HCT116 (cell line): ENCODE data around the gene SRD5A3.

Experiments
- CEBPB ChIP-seq: IDR thresholded peaks from 2 replicates; pipeline ENCODE4 v1.6.1; 2012; ENCODE audit warnings: low read depth
- CTCF ChIP-seq, 3 experiments: fragments of 200-600 bp in 1 of 3; sonication (generic) in 1 of 3; IDR thresholded peaks in 2 of 3; conservative IDR thresholded peaks in 1 of 3; 2 replicates each; pipeline ENCODE4 v1.5.1; 2012 to 2017; ENCODE audit warnings: low read depth in 2 of 3, low read length in 2 of 3, antibody characterized with exemption in 1 of 3, borderline replicate concordance in 1 of 3, control low read depth in 1 of 3, mild to moderate bottlenecking in 1 of 3, mixed read lengths in 1 of 3, mixed run types in 1 of 3, moderate library complexity in 1 of 3; ENCODE audit not compliant: insufficient read depth in 1 of 3

- TF ChIP-seq CEBPB = no peak
- TF ChIP-seq CTCF (IDR thresholded peaks at IDR 0.05 in 2 of 3, conservative IDR thresholded peaks at IDR 0.05 in 1 of 3; ENCODE audit: borderline replicate concordance in 1 of 3, insufficient read depth in 1 of 3, low read depth in 2 of 3, low read length in 2 of 3) = no peak
These were observed 31.8 kb upstream of the SRD5A3 start for GRCh38 chr4:55314141-55314820.
